ENCODE measurements around the gene SMC1A. TPM values are rescaled to one million over a fixed set of nuclear protein-coding genes. Genes with fewer than 3 reads are reported as not detected.

SMC1A gene
- total RNA-seq, 1 donor = 23.3 TPM

GRCh38 chrX:53356186-53356585, 66.3 kb downstream of the SMC1A start:
- no peak overlapping the region for H3K4me3 ChIP-seq (ENCODE audit: low read depth, low read length)
- DNase-seq (ENCODE audit: low read depth) = no peak
- no peak for TF ChIP-seq CTCF (IDR thresholded peaks at IDR 0.05; ENCODE audit: insufficient read depth, low read depth, low read length)

GRCh38 chrX:53354669-53355068, 67.8 kb downstream of the SMC1A start:
- peak; percentile 33 for TF ChIP-seq CTCF (IDR thresholded peaks at IDR 0.05; ENCODE audit: insufficient read depth, low read depth, low read length)
- no peak for DNase-seq (ENCODE audit: low read depth)
- no peak overlapping the region for H3K4me3 ChIP-seq (ENCODE audit: low read depth, low read length)

- H3K4me3 ChIP-seq (ENCODE audit: low read depth, low read length) = no peak overlapping the region
- no peak for DNase-seq (ENCODE audit: low read depth)
- TF ChIP-seq CTCF (IDR thresholded peaks at IDR 0.05; ENCODE audit: insufficient read depth, low read depth, low read length) = no peak
Measured at GRCh38 chrX:53347948-53348347, 74.5 kb downstream of the SMC1A start.

- no peak for TF ChIP-seq CTCF (IDR thresholded peaks at IDR 0.05; ENCODE audit: insufficient read depth, low read depth, low read length)
- DNase-seq (ENCODE audit: low read depth) = no peak
- H3K4me3 ChIP-seq (ENCODE audit: low read depth, low read length) = no peak overlapping the region
Measured at GRCh38 chrX:53340852-53341645, 81.4 kb downstream of the SMC1A start.

GRCh38 chrX:53337101-53337500, 85.4 kb downstream of the SMC1A start:
- no peak overlapping the region for H3K4me3 ChIP-seq (ENCODE audit: low read depth, low read length)
- TF ChIP-seq CTCF (IDR thresholded peaks at IDR 0.05; ENCODE audit: insufficient read depth, low read depth, low read length) = no peak
- DNase-seq (ENCODE audit: low read depth) = no peak

- no peak for DNase-seq (ENCODE audit: low read depth)
- TF ChIP-seq CTCF (IDR thresholded peaks at IDR 0.05; ENCODE audit: insufficient read depth, low read depth, low read length) = no peak
- no peak overlapping the region for H3K4me3 ChIP-seq (ENCODE audit: low read depth, low read length)
Measured at GRCh38 chrX:53333853-53334252, 88.6 kb downstream of the SMC1A start.

GRCh38 chrX:53332204-53332603, 90.2 kb downstream of the SMC1A start:
- no peak for TF ChIP-seq CTCF (IDR thresholded peaks at IDR 0.05; ENCODE audit: insufficient read depth, low read depth, low read length)
- no peak for DNase-seq (ENCODE audit: low read depth)
- no peak overlapping the region for H3K4me3 ChIP-seq (ENCODE audit: low read depth, low read length)

All from fibroblast of villous mesenchyme (primary cell).